ENCODE measurements around the gene SAMD15. TPM values are rescaled to one million over a fixed set of nuclear protein-coding genes. Genes with fewer than 3 reads are reported as not detected.

SAMD15 gene
- total and polyA plus RNA-seq, 2 donors (not counting 3 experiments of a cell fraction or from before 2014, with no cell fraction given), result 0.10 to 1.1 TPM

GRCh38 chr14:77416836-77417235, 39.7 kb downstream of the SAMD15 start:
- CTCF ChIA-PET, result no interaction called here
- POLR2A ChIA-PET, result no interaction called here
- no peaks in the 10 kb centered on the region for H4K20me1 ChIP-seq (replicated peaks; ENCODE audit: control insufficient read depth, extremely low read depth, insufficient read depth, low read length)
- no peak for TF ChIP-seq MYC (IDR thresholded peaks at IDR 0.05; ENCODE audit: low read depth, low read length)
- no peak for TF ChIP-seq EZH2 (IDR thresholded peaks at IDR 0.05; ENCODE audit: borderline replicate concordance, low read depth, low read length, severe bottlenecking)
- no peak for TF ChIP-seq POLR2AphosphoS5 (IDR thresholded peaks at IDR 0.05; ENCODE audit: insufficient read depth, low read depth, low read length)
- no peak for TF ChIP-seq JUN (IDR thresholded peaks at IDR 0.05; ENCODE audit: borderline replicate concordance, insufficient read depth, insufficient read length, low read depth)
- TF ChIP-seq POLR2A (IDR thresholded peaks at IDR 0.05; ENCODE audit: low read depth, low read length), result no peak
- no peak for TF ChIP-seq FOS (IDR thresholded peaks at IDR 0.05; ENCODE audit: borderline replicate concordance, insufficient read depth, low read length)
- no peak for TF ChIP-seq GATA2 (IDR thresholded peaks at IDR 0.05; ENCODE audit: insufficient read depth, insufficient read length, low read depth, low read length)
- TF ChIP-seq, protein P1, sequence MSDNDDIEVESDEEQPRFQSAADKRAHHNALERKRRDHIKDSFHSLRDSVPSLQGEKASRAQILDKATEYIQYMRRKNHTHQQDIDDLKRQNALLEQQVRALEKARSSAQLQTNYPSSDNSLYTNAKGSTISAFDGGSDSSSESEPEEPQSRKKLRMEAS (IDR thresholded peaks at IDR 0.05; ENCODE audit: insufficient read depth, insufficient read length), result no peak
- TF ChIP-seq CTCF (IDR thresholded peaks at IDR 0.05; ENCODE audit: extremely low read depth in 1 of 2, insufficient read depth in 1 of 2, low read depth in 1 of 2, low read length in 2 of 2), result no peak
- H3K27ac ChIP-seq (ENCODE audit: insufficient read depth, low read depth, low read length), result no peak overlapping the region
- intact Hi-C loops (cut with micrococcal nuclease) (no loop called here), dilution Hi-C loops (cut with MboI; ENCODE audit: extremely low pct_ligation_motif_present, low sequenced_read_pairs) (no loop called here)
- H2AFZ ChIP-seq (ENCODE audit: low read depth, low read length), result no peak overlapping the region
- FAIRE-seq (no peak), DNase-seq (ENCODE audit: low read depth, low spot score) (no peak)
- H3K4me2 ChIP-seq (ENCODE audit: insufficient read depth, low read length), result no peak overlapping the region
- no peaks in the 10 kb centered on the region for H3K79me2 ChIP-seq (ENCODE audit: control insufficient read depth, insufficient read depth, low read length)
- H3K9me1 ChIP-seq (replicated peaks; ENCODE audit: control insufficient read depth, extremely low read depth, insufficient read depth, low read length), result no peaks in the 10 kb centered on the region
- no peaks in the 10 kb centered on the region for H3K36me3 ChIP-seq (ENCODE audit: control insufficient read depth in 2 of 2, extremely low read depth in 1 of 2, insufficient read depth in 2 of 2, low read length in 2 of 2)
- H3K4me3 ChIP-seq (replicated peaks in 1 of 3; ENCODE audit: insufficient read depth in 1 of 3, low read depth in 1 of 3, low read length in 3 of 3), result no peak overlapping the region
- no peaks in the 10 kb centered on the region for H3K9me3 ChIP-seq (replicated peaks; ENCODE audit: control insufficient read depth, insufficient read depth, low read length)
- no TSS peak for BruUV-seq (replicated peaks)
- H3K4me1 ChIP-seq (ENCODE audit: control insufficient read depth, extremely low read depth, insufficient read depth, low read length), result no peaks in the 10 kb centered on the region
- no peaks in the 10 kb centered on the region for H3K27me3 ChIP-seq (ENCODE audit: control insufficient read depth in 2 of 2, insufficient read depth in 2 of 2, low read length in 2 of 2)
- H3K9ac ChIP-seq (replicated peaks; ENCODE audit: extremely low read depth, insufficient read depth, low read length), result no peak overlapping the region

Data from endothelial cell of umbilical vein (primary cell).